Endothelial cell of umbilical vein (primary cell): ENCODE measurements around the gene CCDC187. TPM values are rescaled to one million over a fixed set of nuclear protein-coding genes. Genes with fewer than 3 reads are reported as not detected.

Experiments used
- BruUV-seq: library from RNA; stranded (reverse); fragments of 400-500 nt; replicated peaks from 2 replicates; lab custom pipeline; 2021; lab: Mats Ljungman, UMichigan
- CTCF ChIA-PET: fragments of 300-600, 350-600 bp; sonication (Branson Sonifier 250); formaldehyde crosslinking; loops from one replicate; lab custom pipeline; 2021; ENCODE audit warnings: antibody characterized with exemption, inconsistent platforms; lab: Charles Lee
- POLR2A ChIA-PET: fragments of 300-600, 350-600 bp; sonication (Branson Sonifier 250); formaldehyde crosslinking; loops from one replicate; lab custom pipeline; 2021; ENCODE audit warnings: antibody characterized with exemption, inconsistent platforms; lab: Charles Lee
- DNase-seq: peaks from one replicate; pipeline ENCODE4 v3.0.0-alpha.2; 2011; ENCODE audit warnings: low read depth, low spot score
- FAIRE-seq: peaks from 2 replicates; lab custom pipeline; 2011; peaks lifted over from hg19 to GRCh38; lab: Jason Lieb, UNC
- H2AFZ ChIP-seq: 2 replicates; pipeline ENCODE4 v1.6.0; 2012; ENCODE audit warnings: low read depth, low read length, control low read depth, inconsistent platforms
- H3K27ac ChIP-seq: 2 replicates; pipeline ENCODE4 v1.5.1; 2011; ENCODE audit warnings: low read depth, mild to moderate bottlenecking, control low read depth, low read length, moderate library complexity; ENCODE audit not compliant: insufficient read depth
- H3K27me3 ChIP-seq, 2 experiments: 2 replicates each; pipeline versions ENCODE4 v1.6.0 to v1.6.1; 2011; ENCODE audit warnings: low read length in 2 of 2, mixed read lengths in 1 of 2; ENCODE audit not compliant: control insufficient read depth in 2 of 2, insufficient read depth in 2 of 2
- H3K36me3 ChIP-seq, 2 experiments: 2 replicates in 1 of 2; 3 replicates in 1 of 2; pipeline ENCODE4 v1.5.1; 2011; ENCODE audit warnings: low read length in 2 of 2, mild to moderate bottlenecking in 1 of 2, moderate library complexity in 1 of 2; ENCODE audit not compliant: control insufficient read depth in 2 of 2, insufficient read depth in 2 of 2; ENCODE audit errors: extremely low read depth in 1 of 2
- H3K4me1 ChIP-seq: 3 replicates; pipeline ENCODE4 v1.5.1; 2011; ENCODE audit warnings: mild to moderate bottlenecking, low read length; ENCODE audit not compliant: control insufficient read depth, insufficient read depth; ENCODE audit errors: extremely low read depth
- H3K4me2 ChIP-seq: 2 replicates; pipeline ENCODE4 v1.6.1; 2011; ENCODE audit warnings: low read length, control low read depth, mixed read lengths; ENCODE audit not compliant: insufficient read depth
- H3K4me3 ChIP-seq, 3 experiments: fragments of 200-600 bp in 1 of 3; sonication (generic), shearing (Covaris generic) in 1 of 3; replicated peaks in 1 of 3; 2 replicates each; pipeline ENCODE4 v1.5.1; 2011 to 2016; ENCODE audit warnings: control low read depth in 3 of 3, low read length in 3 of 3, mild to moderate bottlenecking in 2 of 3, inconsistent platforms in 1 of 3, low read depth in 1 of 3, moderate library complexity in 1 of 3; ENCODE audit not compliant: insufficient read depth in 1 of 3
- H3K79me2 ChIP-seq: 2 replicates; pipeline ENCODE4 v1.6.0; 2012; ENCODE audit warnings: low read length, inconsistent platforms; ENCODE audit not compliant: control insufficient read depth, insufficient read depth
- H3K9ac ChIP-seq: replicated peaks from 2 replicates; pipeline ENCODE3; 2011; ENCODE audit warnings: low read length, control low read depth; ENCODE audit not compliant: insufficient read depth; ENCODE audit errors: extremely low read depth
- H3K9me1 ChIP-seq: replicated peaks from 3 replicates; pipeline ENCODE4 v1.6.0; 2011; ENCODE audit warnings: mild to moderate bottlenecking, low read length; ENCODE audit not compliant: control insufficient read depth, insufficient read depth; ENCODE audit errors: extremely low read depth
- H3K9me3 ChIP-seq: replicated peaks from 2 replicates; pipeline ENCODE4 v1.5.1; 2012; ENCODE audit warnings: low read length, inconsistent platforms; ENCODE audit not compliant: control insufficient read depth, insufficient read depth
- H4K20me1 ChIP-seq: replicated peaks from 2 replicates; pipeline ENCODE3; 2011; ENCODE audit warnings: mild to moderate bottlenecking, low read length; ENCODE audit not compliant: control insufficient read depth, insufficient read depth; ENCODE audit errors: extremely low read depth
- EZH2 ChIP-seq: IDR thresholded peaks from 2 replicates; pipeline ENCODE4 v1.6.1; 2012; ENCODE audit warnings: borderline replicate concordance, low read depth, mild to moderate bottlenecking, moderate library complexity, low read length, inconsistent platforms; ENCODE audit not compliant: severe bottlenecking
- FOS ChIP-seq: IDR thresholded peaks from 2 replicates; pipeline ENCODE4 v1.6.1; 2011; ENCODE audit warnings: mild to moderate bottlenecking, low read length, moderate library complexity, borderline replicate concordance; ENCODE audit not compliant: insufficient read depth
- GATA2 ChIP-seq: IDR thresholded peaks from 2 replicates; pipeline ENCODE4 v1.7.0; 2011; ENCODE audit warnings: low read depth, mild to moderate bottlenecking, moderate library complexity, mixed read lengths, low read length; ENCODE audit not compliant: insufficient read length, insufficient read depth
- JUN ChIP-seq: IDR thresholded peaks from 2 replicates; pipeline ENCODE4 v1.6.1; 2011; ENCODE audit warnings: borderline replicate concordance, low read depth; ENCODE audit not compliant: insufficient read length, insufficient read depth
- MYC ChIP-seq: IDR thresholded peaks from one replicate; pipeline ENCODE4 v1.6.1; 2011; ENCODE audit warnings: mild to moderate bottlenecking, low read depth, low read length
- POLR2A ChIP-seq: IDR thresholded peaks from 2 replicates; pipeline ENCODE4 v1.6.1; 2012; ENCODE audit warnings: low read depth, mild to moderate bottlenecking, control low read depth, low read length
- POLR2AphosphoS5 ChIP-seq: IDR thresholded peaks from 2 replicates; pipeline ENCODE4 v1.6.1; 2012; ENCODE audit warnings: low read depth, mild to moderate bottlenecking, control low read depth, low read length, moderate library complexity; ENCODE audit not compliant: insufficient read depth
- dilution Hi-C: fragments of 300-500 bp; cut with MboI; formaldehyde crosslinking; loops from one replicate; pipeline ENCODE4 v1.15.0; 2019; ENCODE audit warnings: low sequenced_read_pairs; ENCODE audit not compliant: extremely low pct_ligation_motif_present
- intact Hi-C: fragments of 100-400 bp; cut with micrococcal nuclease; formaldehyde crosslinking; loops from one replicate; pipeline ENCODE4 v1.10.0; 2022
- polyA plus RNA-seq, 4 experiments: library from polyadenylated mRNA; depleted of rRNA in 3 of 4; stranded (reverse) in 3 of 4; unstranded in 1 of 4; fragments of >200 nt; gene quantifications; 2 replicates each; pipeline versions ENCODE4 v1.2.1 to v1.2.3, GENCODE V29; 2011 to 2012; ENCODE audit warnings: missing spikeins in 1 of 4
- total RNA-seq: library from RNA; stranded (reverse); gene quantifications from 2 replicates; pipeline ENCODE4 v1.2.3, GENCODE V29; 2021
- TF ChIP-seq, protein P1 (sequence below): IDR thresholded peaks from 2 replicates; pipeline ENCODE4 v1.6.1; 2011; ENCODE audit not compliant: insufficient read depth, insufficient read length
- TF ChIP-seq, protein P2 (sequence below), 2 donors: IDR thresholded peaks; 1 replicate in 1 of 2; 2 replicates in 1 of 2; pipeline ENCODE4 v1.5.1; 2011; ENCODE audit warnings: low read length in 2 of 2, mild to moderate bottlenecking in 2 of 2, moderate library complexity in 2 of 2, control low read depth in 1 of 2, inconsistent platforms in 1 of 2, low read depth in 1 of 2; ENCODE audit not compliant: insufficient read depth in 1 of 2; ENCODE audit errors: extremely low read depth in 1 of 2

The CCDC187 gene
- total and polyA plus RNA-seq, 2 donors (not counting 3 experiments of a cell fraction or from before 2014, with no cell fraction given) = not detected

DNA sequence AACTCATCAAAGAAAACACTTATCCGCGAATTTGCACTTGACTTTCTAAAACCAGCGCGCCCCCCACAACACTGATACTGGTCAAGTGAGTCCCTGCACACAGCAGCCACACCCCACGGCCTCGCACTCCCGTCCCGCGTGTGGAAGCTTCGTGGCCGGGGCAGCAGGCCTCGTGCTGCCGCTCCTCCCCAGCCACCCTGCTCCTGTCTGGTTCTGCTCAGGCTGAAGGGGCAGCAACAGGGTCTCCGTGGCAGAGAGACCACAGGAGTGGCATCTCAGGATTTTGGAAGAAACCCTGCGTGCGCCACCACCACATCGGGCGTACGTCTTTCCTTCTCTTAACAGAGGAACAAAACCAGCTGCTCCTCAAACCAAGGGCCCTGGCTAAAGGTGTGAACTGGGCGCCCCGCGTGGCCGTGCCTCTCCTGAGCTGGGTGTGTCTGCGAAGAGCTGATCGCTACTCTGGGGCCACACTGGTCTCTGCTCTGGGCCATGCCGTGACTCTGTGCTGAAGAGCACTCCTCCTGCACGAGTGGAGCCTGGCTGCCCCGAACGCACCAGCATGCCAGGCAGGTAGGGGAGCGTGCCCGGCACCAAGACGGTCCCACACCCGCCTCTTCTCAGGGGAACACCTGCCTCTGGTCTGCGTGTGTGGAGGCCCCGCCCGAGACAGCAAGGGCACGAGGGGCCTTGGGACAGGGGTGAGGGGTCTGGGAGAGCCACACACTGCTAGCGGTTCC lies 81.6 kb downstream of the CCDC187 start:
- DNase-seq (no peak), FAIRE-seq (no peak)
- no peaks in the 10 kb centered on the region for H3K9me1 ChIP-seq
- TF ChIP-seq FOS = no peak
- no peak for TF ChIP-seq JUN
- TF ChIP-seq EZH2 = no peak
- TF ChIP-seq POLR2A = no peak
- TF ChIP-seq, protein P1, sequence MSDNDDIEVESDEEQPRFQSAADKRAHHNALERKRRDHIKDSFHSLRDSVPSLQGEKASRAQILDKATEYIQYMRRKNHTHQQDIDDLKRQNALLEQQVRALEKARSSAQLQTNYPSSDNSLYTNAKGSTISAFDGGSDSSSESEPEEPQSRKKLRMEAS = no peak
- no peak for TF ChIP-seq MYC
- no peak for TF ChIP-seq GATA2
- no peak for TF ChIP-seq POLR2AphosphoS5
- TF ChIP-seq, protein P2, sequence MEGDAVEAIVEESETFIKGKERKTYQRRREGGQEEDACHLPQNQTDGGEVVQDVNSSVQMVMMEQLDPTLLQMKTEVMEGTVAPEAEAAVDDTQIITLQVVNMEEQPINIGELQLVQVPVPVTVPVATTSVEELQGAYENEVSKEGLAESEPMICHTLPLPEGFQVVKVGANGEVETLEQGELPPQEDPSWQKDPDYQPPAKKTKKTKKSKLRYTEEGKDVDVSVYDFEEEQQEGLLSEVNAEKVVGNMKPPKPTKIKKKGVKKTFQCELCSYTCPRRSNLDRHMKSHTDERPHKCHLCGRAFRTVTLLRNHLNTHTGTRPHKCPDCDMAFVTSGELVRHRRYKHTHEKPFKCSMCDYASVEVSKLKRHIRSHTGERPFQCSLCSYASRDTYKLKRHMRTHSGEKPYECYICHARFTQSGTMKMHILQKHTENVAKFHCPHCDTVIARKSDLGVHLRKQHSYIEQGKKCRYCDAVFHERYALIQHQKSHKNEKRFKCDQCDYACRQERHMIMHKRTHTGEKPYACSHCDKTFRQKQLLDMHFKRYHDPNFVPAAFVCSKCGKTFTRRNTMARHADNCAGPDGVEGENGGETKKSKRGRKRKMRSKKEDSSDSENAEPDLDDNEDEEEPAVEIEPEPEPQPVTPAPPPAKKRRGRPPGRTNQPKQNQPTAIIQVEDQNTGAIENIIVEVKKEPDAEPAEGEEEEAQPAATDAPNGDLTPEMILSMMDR (IDR thresholded peaks at IDR 0.05; ENCODE audit: extremely low read depth in 1 of 2, insufficient read depth in 1 of 2, low read depth in 1 of 2, low read length in 2 of 2) = no peak
- dilution Hi-C loops = no loop called here
- no peaks in the 10 kb centered on the region for H3K9me3 ChIP-seq
- no peak overlapping the region for H3K4me2 ChIP-seq
- intact Hi-C loops = no loop called here
- H4K20me1 ChIP-seq = no peaks in the 10 kb centered on the region
- POLR2A ChIA-PET = no interaction called here
- no TSS peak for BruUV-seq
- no peaks in the 10 kb centered on the region for H3K27me3 ChIP-seq
- H3K79me2 ChIP-seq = no peaks in the 10 kb centered on the region
- CTCF ChIA-PET = interaction anchor here (1.1 to 1.9 kb wide), 3 partner anchors 36 to 88 kb away, joined by 3 to 6 read pairs (median 4); no protein-coding TSS in a partner anchor
- H3K27ac ChIP-seq = no peak overlapping the region
- H3K36me3 ChIP-seq = peaks cover 0 to 3% of the 10 kb centered on the region in 2 experiments
- no peak overlapping the region for H3K9ac ChIP-seq
- H2AFZ ChIP-seq = no peak overlapping the region
- H3K4me1 ChIP-seq = no peaks in the 10 kb centered on the region
- no peak overlapping the region for H3K4me3 ChIP-seq
